ENCODE measurements around the gene FCHSD2. TPM values are rescaled to one million over a fixed set of nuclear protein-coding genes. Genes with fewer than 3 reads are reported as not detected.

FCHSD2 gene
- total RNA-seq, 6 donors from 2014 or later: 22.5 to 55.6 (median 42.7) TPM

- Histone ChIP-seq H3K4me1 (no peaks in the 10 kb centered on the region), H3K27ac (no peak overlapping the region), H3K9me3 (no peaks in the 10 kb centered on the region), H3K36me3 (peaks cover 0 to 19% (median 3%) of the 10 kb centered on the region in 4 donors), H3K27me3 (no peaks in the 10 kb centered on the region), H3K4me3 (no peak overlapping the region)
- TF ChIP-seq CTCF (IDR thresholded peaks at IDR 0.05) (no peak), POLR2AphosphoS5 (IDR thresholded peaks at IDR 0.05) (no peak), POLR2A (IDR thresholded peaks at IDR 0.05) (no peak), EP300 (IDR thresholded peaks at IDR 0.05) (no peak)
- ATAC-seq (ENCODE audit: low FRiP score in 2 of 2) (no peak), DNase-seq (no peak)
Measured at GRCh38 chr11:72897506-72897905, 244.6 kb downstream of the FCHSD2 start.

GRCh38 chr11:72896431-72896830, 245.7 kb downstream of the FCHSD2 start:
- no peaks in the 10 kb centered on the region for H3K27me3 ChIP-seq
- no peak overlapping the region for H3K27ac ChIP-seq
- H3K4me1 ChIP-seq: no peaks in the 10 kb centered on the region
- ATAC-seq (ENCODE audit: low FRiP score in 2 of 2) (no peak), DNase-seq (no peak)
- peaks cover 0 to 18% (median 3%) of the 10 kb centered on the region in 4 donors for H3K36me3 ChIP-seq
- no peaks in the 10 kb centered on the region for H3K9me3 ChIP-seq
- no peak overlapping the region for H3K4me3 ChIP-seq
- TF ChIP-seq POLR2A (IDR thresholded peaks at IDR 0.05) (no peak), CTCF (IDR thresholded peaks at IDR 0.05) (no peak)
- 81 to 95% methylated on average over 1 of the region's 1 CpG for whole genome bisulfite sequencing, 2 donors

GRCh38 chr11:72890881-72891280, 251.2 kb downstream of the FCHSD2 start:
- peaks cover 14 to 45% (median 20%) of the 10 kb centered on the region in 4 donors for H3K36me3 ChIP-seq
- ATAC-seq (ENCODE audit: low FRiP score in 2 of 2): no peak
- no peaks in the 10 kb centered on the region for H3K27me3 ChIP-seq
- WGBS, 2 donors: 88 to 91% methylated on average over 2 of the region's 2 CpGs
- TF ChIP-seq POLR2A (IDR thresholded peaks at IDR 0.05) (no peak), POLR2AphosphoS5 (IDR thresholded peaks at IDR 0.05) (no peak), CTCF (IDR thresholded peaks at IDR 0.05) (no peak), EP300 (IDR thresholded peaks at IDR 0.05) (no peak)
- no peaks in the 10 kb centered on the region for H3K9me3 ChIP-seq
- no peak for DNase-seq
- H3K4me1 ChIP-seq: no peaks in the 10 kb centered on the region
- H3K27ac ChIP-seq: no peak overlapping the region
- no peak overlapping the region for H3K4me3 ChIP-seq

GRCh38 chr11:72886619-72887018, 255.5 kb downstream of the FCHSD2 start:
- TF ChIP-seq CTCF (IDR thresholded peaks at IDR 0.05) (no peak), POLR2A (IDR thresholded peaks at IDR 0.05) (no peak), EP300 (IDR thresholded peaks at IDR 0.05) (no peak), POLR2AphosphoS5 (IDR thresholded peaks at IDR 0.05) (no peak)
- ATAC-seq (ENCODE audit: low FRiP score in 2 of 2) (no peak), DNase-seq (no peak)
- peaks cover 14 to 53% (median 23%) of the 10 kb centered on the region in 4 donors for H3K36me3 ChIP-seq
- H3K4me3 ChIP-seq: no peak overlapping the region
- H3K4me1 ChIP-seq: no peaks in the 10 kb centered on the region
- no peaks in the 10 kb centered on the region for H3K9me3 ChIP-seq
- no peak overlapping the region for H3K27ac ChIP-seq
- no peaks in the 10 kb centered on the region for H3K27me3 ChIP-seq

GRCh38 chr11:72885749-72886609, 256.1 kb downstream of the FCHSD2 start:
- ATAC-seq (ENCODE audit: low FRiP score in 2 of 2): no peak
- peak overlapping the region in 1 of 4 donors; percentile 10 for H3K27ac ChIP-seq
- 94 to 97% methylated on average over 3 of the region's 3 CpGs for WGBS, 2 donors
- H3K27me3 ChIP-seq: no peaks in the 10 kb centered on the region
- TF ChIP-seq CTCF (IDR thresholded peaks at IDR 0.05) (no peak), EP300 (IDR thresholded peaks at IDR 0.05) (no peak), POLR2AphosphoS5 (IDR thresholded peaks at IDR 0.05) (no peak), POLR2A (IDR thresholded peaks at IDR 0.05) (no peak)
- H3K9me3 ChIP-seq: no peaks in the 10 kb centered on the region
- no peak overlapping the region for H3K4me3 ChIP-seq
- H3K4me1 ChIP-seq: no peaks in the 10 kb centered on the region
- H3K36me3 ChIP-seq: peaks cover 14 to 53% (median 23%) of the 10 kb centered on the region in 4 donors
- DNase-seq: no peak

All from upper lobe of left lung (tissue), 6 donors.